ENCODE results near the gene DVL2. TPM values are rescaled to one million over a fixed set of nuclear protein-coding genes. Genes with fewer than 3 reads are reported as not detected.

DVL2 gene
- total RNA-seq, 1 donor from 2014 or later: 34.4 TPM

DNA sequence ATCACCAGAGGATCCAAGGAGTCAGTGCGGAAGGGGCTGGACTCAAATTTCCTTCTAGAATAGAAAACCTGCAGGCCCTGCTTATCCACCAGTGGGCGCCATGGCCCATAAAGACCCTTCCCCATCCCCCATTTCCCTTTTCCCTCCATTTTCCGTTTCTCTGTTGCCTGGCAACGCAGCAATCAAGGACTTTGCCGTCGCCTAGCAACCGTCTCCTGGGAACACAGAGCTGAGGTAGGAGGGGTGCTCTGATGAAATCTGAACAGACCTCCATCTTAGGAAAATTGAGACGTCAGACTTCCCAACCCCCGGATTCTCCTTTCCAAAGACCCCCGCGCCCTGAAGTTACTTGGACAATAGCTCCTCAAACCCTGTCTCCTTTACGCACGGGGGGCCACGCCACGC, 20.4 kb downstream of the DVL2 start:
- H3K9me3 Mint-ChIP-seq (ENCODE audit: unreplicated experiment): no peaks in the 10 kb centered on the region
- peak overlapping the region; percentile 99 for H3K27ac Mint-ChIP-seq (ENCODE audit: unreplicated experiment)
- H3K79me2 ChIP-seq (ENCODE audit: insufficient read depth, low read length): peaks cover 69% of the 10 kb centered on the region
- H2AFZ ChIP-seq (ENCODE audit: low read depth, low read length): no peak overlapping the region
- no peaks in the 10 kb centered on the region for H3K9me3 ChIP-seq (ENCODE audit: insufficient read depth, low read depth, low read length)
- peaks cover 28% of the 10 kb centered on the region for H3K4me1 Mint-ChIP-seq (ENCODE audit: low read depth, unreplicated experiment)
- H3K4me3 Mint-ChIP-seq (ENCODE audit: unreplicated experiment): peak overlapping the region; percentile 84
- peak overlapping the region; percentile 73 for H3K27ac ChIP-seq (ENCODE audit: low read depth, low read length)
- peaks cover 69% of the 10 kb centered on the region for H4K20me1 ChIP-seq (ENCODE audit: insufficient read depth, low read length)
- no peaks in the 10 kb centered on the region for H3K36me3 ChIP-seq (ENCODE audit: insufficient read depth, low read length)
- peaks cover 36% of the 10 kb centered on the region for H3K4me1 ChIP-seq (ENCODE audit: insufficient read depth, low read length)
- peak overlapping the region; percentile 69 for H3K4me3 ChIP-seq (ENCODE audit: insufficient read depth, low read depth, low read length)
- H3K27me3 Mint-ChIP-seq (ENCODE audit: low read depth, unreplicated experiment): no peaks in the 10 kb centered on the region
- peak; percentile 68 for DNase-seq (ENCODE audit: low read depth)
- no peaks in the 10 kb centered on the region for H3K27me3 ChIP-seq (ENCODE audit: insufficient read depth, low read length)
- H3K36me3 Mint-ChIP-seq (ENCODE audit: low read depth, unreplicated experiment): peaks cover 12% of the 10 kb centered on the region
- peak overlapping the region; percentile 92 for H3K4me2 ChIP-seq (ENCODE audit: low read length)
- H3K9ac ChIP-seq (ENCODE audit: low read length): peak overlapping the region; percentile 76
- no peak for FAIRE-seq
- peak; percentile 45 for TF ChIP-seq CTCF (IDR thresholded peaks at IDR 0.05; ENCODE audit: insufficient read depth, low read depth, low read length)
- TF ChIP-seq EZH2 (IDR thresholded peaks at IDR 0.05; ENCODE audit: insufficient read depth, low read length): no peak

DNA sequence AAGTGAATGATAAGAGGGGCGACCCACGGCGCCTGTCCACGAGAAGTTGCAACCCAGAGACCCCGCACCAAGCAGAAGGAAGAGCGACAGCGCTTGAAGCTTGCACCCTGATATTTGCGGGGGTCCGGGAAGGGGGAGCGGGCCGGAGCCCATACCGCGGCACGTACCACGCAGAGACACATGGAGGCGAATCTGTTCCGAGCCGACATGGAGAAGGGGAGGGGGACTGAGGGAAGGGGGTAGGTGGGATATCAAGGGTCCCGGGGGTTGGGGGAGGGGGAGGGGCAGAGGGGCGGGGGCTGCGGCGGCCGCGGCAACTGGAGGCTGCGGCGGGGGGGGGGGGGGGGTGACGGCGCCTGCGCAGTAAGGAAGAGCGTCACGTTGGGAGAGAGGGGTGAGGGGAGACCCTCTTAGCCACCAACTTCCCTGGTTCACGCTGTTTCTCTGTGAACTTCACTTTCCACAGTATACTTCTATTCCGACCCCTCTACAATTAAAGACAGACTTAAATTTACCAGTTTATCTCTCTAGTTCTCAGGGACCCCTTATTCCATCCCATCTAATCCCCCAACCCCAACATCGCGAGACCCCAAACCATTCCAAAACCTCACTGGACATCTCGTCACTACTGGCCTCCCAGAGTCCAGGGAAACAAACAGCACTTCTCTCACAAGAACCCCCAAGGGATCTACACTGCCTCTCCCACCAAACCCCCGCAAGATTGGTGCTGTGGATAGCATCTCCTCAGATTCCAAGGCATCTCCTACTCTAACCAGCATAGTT, 22.6 kb downstream of the DVL2 start:
- Mint-ChIP-seq H3K4me3 (ENCODE audit: unreplicated experiment) (peak overlapping the region; percentile 61), H3K9me3 (ENCODE audit: unreplicated experiment) (no peaks in the 10 kb centered on the region), H3K36me3 (ENCODE audit: low read depth, unreplicated experiment) (peaks cover 12% of the 10 kb centered on the region), H3K4me1 (ENCODE audit: low read depth, unreplicated experiment) (peaks cover 37% of the 10 kb centered on the region), H3K27me3 (ENCODE audit: low read depth, unreplicated experiment) (no peaks in the 10 kb centered on the region), H3K27ac (ENCODE audit: unreplicated experiment) (no peak overlapping the region)
- Histone ChIP-seq H3K79me2 (ENCODE audit: insufficient read depth, low read length) (peaks cover 75% of the 10 kb centered on the region), H4K20me1 (ENCODE audit: insufficient read depth, low read length) (peaks cover 86% of the 10 kb centered on the region), H3K27me3 (ENCODE audit: insufficient read depth, low read length) (no peaks in the 10 kb centered on the region), H3K9ac (ENCODE audit: low read length) (no peak overlapping the region), H3K4me1 (ENCODE audit: insufficient read depth, low read length) (peaks cover 36% of the 10 kb centered on the region), H3K9me3 (ENCODE audit: insufficient read depth, low read depth, low read length) (no peaks in the 10 kb centered on the region), H2AFZ (ENCODE audit: low read depth, low read length) (no peak overlapping the region), H3K4me2 (ENCODE audit: low read length) (peak overlapping the region; percentile 70), H3K4me3 (ENCODE audit: insufficient read depth, low read depth, low read length) (no peak overlapping the region), H3K27ac (ENCODE audit: low read depth, low read length) (no peak overlapping the region), H3K36me3 (ENCODE audit: insufficient read depth, low read length) (no peaks in the 10 kb centered on the region)
- FAIRE-seq (no peak), DNase-seq (ENCODE audit: low read depth) (no peak)
- TF ChIP-seq CTCF (IDR thresholded peaks at IDR 0.05; ENCODE audit: insufficient read depth, low read depth, low read length) (no peak), EZH2 (IDR thresholded peaks at IDR 0.05; ENCODE audit: insufficient read depth, low read length) (no peak)

All from astrocyte (in vitro differentiated cells and primary cell).